NCI-H748 (cell line): ENCODE measurements around the gene SECISBP2.

ENCODE experiments used
- DNase-seq: peaks from one replicate; lab custom pipeline; 2025; ENCODE audit not compliant: unreplicated experiment; lab: John Stamatoyannopoulos, UW

SECISBP2 gene

DNA sequence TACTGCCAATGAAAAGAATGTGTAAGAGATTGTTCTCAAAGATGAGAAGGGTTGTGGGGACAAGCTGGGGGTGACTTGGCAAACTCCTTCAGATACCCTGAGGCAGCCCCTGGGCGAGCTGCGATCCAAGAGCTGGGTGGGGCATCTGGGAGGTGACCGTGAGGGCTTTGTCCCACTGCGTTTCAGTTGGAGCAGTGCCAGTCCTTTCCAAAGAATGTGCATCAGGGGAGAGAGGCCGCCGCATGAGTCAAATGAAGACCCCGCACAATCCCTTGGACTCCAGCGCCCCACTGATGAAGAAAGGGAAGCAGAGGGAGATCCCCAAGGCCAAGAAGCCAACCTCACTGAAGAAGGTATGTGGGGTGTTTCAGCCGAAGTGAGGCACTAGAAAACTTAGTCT lies 28.4 kb downstream of the SECISBP2 start:
- DNase-seq, result no peak

GRCh38 chr9:89347651-89348050 lies 29.4 kb downstream of the SECISBP2 start:
- no peak for DNase-seq

GRCh38 chr9:89349607-89350006 lies 31.3 kb downstream of the SECISBP2 start:
- DNase-seq, result no peak

DNA sequence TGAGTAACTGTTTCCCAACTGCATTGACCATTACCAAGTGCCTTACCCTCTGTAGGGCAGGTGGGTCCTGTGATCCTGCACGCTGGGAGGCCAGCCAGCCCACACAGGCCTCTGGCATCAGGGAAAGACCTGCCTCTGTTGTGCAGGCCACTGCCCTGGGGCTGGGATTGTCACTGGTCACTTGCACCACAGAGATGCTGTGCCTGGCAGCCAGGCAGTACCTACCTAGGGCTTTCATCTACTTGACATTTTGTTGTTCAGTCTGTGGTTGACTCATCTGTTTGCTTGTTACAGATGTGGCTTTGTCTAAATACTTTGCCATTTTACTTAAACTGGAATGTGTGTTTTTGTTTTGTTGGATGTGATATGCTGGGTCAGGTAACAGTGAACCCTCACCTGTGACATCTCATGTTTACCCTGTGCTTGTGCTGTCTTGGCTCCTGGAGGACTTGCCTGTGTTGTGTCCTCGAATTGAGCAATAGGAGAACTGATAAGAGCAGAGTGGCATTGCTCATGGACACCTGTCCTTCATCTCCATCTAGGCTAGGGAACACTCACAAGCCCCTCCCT lies 32.8 kb downstream of the SECISBP2 start:
- DNase-seq, result no peak

DNA sequence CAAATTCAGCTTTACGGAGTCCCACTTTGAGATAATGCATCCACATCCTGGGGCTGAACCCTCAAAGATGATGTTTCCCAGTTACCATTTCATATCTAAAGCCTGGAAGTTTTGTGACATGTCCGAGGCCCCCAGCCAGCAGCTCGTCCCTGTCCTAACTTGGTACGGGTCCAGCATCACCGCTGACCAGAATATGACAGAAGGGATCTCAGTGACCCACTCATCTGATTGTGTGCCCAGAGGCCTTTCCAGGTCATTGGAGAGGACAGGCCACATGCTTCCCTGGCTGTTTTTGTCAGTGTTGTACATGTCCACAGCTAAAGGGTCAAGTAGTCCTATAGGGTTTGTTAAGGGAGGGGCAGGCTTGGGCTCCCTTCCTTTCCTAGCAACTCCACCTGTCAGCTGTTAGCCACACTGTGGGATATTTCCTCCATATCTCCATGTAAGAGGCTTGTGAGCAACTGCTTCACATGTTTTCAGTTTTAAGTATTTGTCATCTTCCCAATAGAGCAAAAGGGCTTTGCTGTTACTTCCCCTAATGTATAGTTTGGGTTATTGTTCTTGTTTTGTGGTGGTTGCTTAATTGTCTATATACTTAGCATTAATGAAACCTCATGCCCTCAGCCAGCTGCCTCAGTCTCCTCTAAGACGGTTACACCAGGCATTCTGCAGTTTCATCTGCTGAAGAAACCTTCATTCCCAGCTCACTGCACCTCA lies 33.4 kb downstream of the SECISBP2 start:
- DNase-seq, result no peak

DNA sequence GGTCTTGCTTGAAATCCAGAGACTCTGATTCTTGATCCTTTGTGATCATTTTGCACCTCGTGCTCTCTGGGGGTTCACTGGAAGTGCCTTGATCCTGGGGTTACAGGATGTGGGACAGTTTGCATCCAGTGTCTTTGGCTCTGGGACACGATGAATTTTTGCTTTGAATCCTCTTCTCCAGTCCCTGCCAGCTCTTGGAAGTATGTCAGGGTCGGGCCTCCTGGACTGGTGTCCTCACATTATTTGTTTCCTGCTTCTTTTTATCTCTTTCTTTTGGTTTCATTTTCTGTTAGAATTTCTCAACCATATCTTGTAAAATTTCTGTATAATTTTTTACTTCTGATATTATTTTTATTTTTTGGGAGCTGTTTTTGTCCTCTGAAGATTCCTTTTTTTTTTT lies 34.2 kb downstream of the SECISBP2 start:
- no peak for DNase-seq

GRCh38 chr9:89352874-89353649 lies 34.8 kb downstream of the SECISBP2 start:
- no peak for DNase-seq

DNA sequence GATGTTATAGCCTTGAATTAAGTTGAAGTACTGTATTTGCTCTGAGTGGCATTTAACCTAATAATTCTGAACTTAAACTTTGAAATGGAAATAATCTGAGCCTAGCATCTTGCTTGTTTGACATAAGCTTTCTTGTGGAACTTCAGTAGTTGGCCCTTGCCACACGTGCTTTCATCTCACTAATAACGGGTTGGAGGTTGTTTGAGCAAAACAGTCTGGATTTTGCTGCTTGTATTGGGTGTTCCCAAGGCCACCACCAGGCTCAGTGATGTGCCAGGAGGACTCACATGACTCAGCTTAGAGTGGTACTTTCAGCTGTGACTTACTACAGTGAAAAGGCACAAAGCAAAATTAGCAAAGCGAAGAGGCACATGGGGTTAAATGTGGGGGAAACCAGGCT lies 35.7 kb downstream of the SECISBP2 start:
- no peak for DNase-seq

DNA sequence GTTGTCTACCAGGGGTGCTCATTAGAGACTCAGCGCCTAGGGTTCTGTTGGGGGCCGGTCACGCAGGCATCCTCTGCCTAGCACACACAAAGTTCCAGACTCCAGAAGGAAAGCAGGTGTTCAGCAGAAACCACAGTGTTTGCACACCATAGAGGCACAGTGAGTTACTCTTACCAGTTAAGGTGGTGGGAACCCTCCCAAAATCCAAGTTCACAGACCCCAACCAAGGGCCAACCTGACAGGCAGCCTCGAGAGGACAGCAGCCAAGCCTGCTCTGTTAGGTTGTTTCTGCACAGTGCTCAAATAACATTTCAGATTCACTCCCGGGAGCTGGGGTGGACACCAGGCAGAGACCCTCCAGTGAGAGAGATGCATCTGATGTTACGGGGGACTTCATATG lies 36.2 kb downstream of the SECISBP2 start:
- DNase-seq, result no peak

DNA sequence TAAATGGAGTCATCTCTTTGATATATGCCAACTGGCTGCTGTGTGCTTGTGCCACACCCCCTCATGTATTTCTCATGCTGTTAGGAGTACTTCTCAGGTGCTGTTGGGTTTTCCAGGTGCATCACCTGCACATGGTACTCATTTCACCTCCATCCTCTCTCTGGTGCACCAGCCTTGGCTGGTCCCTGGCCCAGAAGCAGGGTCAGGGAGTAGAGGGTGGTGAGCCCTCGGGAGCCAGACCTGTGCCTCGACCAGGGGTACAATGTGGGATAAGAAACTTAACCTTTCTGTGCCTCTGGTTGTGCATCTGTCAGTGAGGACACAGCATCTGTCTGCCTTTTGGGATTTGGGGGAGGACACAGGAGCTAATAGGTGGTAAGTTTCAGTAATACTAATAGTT lies 38.5 kb downstream of the SECISBP2 start:
- no peak for DNase-seq

DNA sequence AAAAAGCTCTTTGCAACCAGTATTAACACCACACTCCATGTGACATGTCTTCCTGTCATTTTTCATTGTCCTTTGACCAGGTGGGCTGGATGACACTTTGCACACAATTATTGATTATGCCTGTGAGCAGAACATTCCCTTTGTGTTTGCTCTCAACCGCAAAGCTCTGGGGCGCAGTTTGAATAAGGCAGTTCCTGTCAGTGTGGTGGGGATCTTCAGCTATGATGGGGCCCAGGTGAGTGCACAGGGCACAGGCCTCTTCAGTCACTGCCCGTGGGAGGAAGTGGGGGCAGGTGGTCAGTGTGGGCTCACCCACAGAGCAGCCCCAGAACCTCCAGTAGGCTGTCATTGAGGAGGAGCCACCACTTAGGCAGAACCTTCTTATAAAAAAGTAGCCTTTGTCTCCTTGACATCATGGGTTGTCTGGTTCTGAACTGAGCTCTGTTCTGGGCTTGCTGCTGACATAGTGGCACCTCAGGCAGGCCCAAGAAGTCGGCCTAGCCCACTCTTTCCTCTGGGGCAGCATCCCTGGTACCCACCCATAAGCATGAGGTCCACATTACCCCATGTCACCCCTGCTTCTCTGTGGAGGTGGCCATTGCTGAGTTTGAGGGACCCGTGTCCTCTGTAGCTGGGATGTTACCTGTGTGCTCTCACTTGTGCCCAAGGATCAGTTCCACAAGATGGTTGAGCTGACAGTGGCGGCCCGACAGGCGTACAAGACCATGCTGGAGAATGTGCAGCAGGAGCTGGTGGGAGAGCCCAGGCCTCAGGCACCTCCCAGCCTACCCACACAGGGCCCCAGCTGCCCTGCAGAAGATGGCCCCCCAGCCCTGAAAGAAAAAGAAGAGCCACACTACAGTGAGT lies 39.3 kb downstream of the SECISBP2 start:
- DNase-seq, result no peak

DNA sequence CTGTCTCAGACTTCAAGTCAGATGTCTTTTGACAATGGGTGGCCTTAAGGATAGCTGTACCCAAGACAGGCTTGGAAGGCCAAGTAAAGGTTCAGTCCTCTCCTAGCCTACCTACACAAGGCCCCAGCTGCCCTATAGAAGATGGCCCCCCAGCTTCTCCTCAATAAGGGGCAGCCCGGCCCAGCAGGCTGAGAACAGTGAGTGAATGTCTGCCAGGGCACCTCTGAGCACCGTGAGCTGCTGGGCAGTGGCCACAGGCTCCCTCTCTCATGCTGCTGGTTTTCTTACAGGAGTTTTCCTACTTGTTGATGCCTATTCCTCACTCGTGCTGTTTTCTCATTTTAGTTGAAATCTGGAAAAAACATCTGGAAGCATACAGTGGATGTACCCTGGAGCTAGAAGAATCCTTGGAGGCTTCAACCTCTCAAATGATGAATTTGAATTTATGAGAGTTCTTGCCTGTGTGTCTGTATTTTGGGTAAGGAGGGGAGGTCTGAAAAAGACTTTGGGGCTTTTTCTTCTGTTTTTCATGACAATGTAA lies 40.1 kb downstream of the SECISBP2 start:
- no peak for DNase-seq

- DNase-seq, result no peak
Observed at GRCh38 chr9:89358985-89359384, 40.7 kb downstream of the SECISBP2 start.

DNA sequence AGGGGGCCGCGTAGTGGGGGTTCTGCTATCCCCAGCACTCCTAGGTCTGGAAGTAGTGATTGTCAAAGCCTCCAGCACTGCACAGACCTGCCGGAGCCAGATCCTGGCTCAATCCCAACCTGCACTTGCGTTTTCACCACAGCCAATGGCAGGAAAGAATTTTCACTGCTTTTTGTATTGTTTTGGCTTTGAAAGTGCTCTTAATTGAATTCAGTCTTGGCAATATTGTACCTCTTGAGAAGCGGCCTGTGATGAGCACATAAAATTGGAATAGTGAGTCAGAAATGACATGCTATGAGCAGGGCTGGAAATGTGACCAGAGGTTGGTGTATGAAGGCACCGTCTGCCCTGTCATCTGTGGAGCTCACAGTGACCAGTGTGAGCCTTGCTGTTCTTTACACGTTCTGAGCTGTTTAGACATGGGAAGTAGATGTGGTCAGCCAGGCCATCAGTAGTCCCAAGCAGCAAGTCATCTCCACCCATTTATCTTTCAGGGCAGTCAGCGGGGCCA lies 41.5 kb downstream of the SECISBP2 start:
- no peak for DNase-seq

DNA sequence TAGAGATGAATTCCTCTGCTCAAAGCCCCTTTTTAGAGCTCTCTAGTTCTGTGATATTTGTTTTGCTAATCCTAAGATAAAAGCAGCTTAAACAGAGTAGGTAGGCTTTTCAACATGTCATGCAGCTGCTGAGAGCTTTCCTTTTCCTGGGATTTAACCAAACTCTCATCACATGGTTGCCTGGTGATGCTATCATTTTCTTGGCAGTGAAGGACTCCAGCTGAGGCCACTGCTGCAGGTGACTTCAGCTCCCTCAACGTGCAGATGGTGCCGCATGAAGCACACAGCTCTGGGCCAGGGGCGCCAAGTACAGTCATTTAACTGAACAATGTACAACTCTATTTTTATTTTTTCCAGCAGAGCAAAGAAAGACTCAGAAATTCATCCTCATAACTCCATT lies 42.2 kb downstream of the SECISBP2 start:
- DNase-seq, result no peak

- DNase-seq, result no peak
Observed at GRCh38 chr9:89361031-89361430, 42.7 kb downstream of the SECISBP2 start.

DNA sequence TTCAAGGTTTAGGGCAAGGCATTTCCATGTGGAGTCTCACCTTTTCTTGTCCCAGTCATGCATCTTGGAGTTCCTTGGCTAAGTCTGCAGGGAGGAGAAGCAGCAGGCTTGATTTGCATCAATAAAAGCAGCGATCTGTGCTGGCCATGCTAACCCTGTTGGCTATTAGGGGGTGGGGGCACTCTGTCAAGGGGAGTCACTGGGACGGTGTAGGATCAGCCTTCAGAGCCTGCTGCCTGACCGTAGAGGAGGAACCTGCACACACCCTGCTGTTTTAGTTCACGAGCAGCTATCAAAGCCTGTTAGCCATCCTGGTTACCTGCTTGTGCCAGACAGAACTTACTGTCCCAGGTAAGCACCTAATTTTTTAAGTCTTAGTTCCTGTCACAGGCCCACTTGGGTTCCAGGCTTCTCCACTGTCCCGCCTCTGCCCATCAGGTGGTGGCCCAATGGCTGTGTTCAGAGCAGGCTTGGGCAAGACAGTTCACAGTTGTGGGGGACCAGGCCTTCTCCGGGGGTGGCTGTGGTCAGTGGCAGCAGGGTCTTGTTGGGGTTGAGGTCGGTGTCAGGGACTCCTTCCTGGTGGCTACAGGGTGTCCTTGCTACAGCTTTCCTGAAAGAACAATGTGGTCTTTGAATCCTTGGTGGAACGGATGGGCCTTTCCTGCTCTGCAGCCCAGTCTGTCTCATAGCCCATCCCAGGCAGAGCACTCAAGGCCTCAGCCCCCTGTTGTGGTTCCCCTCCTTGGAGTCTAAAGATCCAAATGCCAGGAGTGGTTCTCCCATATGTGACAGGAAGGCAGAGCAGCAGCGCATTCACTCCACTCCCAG lies 43.7 kb downstream of the SECISBP2 start:
- no peak for DNase-seq

DNA sequence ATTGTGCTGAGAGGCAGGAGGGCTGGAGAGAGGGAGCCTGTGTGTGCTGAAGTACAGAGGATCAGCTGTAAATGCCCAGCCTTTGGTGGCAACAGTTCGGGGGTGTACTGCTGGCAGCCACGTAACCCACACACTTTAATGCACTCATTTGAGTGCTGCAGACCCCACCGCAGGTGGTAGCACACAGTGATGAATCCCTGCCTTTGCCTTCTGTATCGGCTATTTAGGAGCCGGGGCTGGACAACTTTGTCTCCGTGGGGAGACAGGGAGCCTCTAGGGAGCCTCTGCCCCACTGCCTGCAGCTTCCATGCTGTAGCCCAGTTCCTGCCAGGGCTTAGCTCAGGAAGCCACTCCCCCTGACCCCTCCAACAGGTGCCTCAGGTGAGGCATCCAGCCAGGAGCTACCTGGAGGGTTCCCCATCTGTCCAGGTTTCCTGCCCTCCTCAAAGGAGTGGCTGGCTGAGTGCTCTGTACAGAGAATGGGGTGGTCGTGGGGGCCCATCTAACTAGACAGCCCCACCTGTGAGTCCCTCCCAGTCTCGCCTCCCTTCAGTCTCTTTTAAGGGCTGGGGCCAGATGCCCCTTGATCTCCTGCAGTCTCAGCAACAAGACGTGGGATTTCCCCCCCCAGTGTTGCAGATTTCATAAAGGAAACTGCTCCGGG lies 44.5 kb downstream of the SECISBP2 start:
- DNase-seq, result no peak

GRCh38 chr9:89363311-89363670 lies 45.0 kb downstream of the SECISBP2 start:
- DNase-seq, result no peak
